Midbrain (tissue), 1 donor: ENCODE results near the gene CRYBG1.
A peak's percentile ranks its signal among the peaks of the same experiment; 100 is the strongest.

Experiments
- DNase-seq: peaks from one replicate; lab custom pipeline; 2025; lab: John Stamatoyannopoulos, UW

CRYBG1 gene, protein sequence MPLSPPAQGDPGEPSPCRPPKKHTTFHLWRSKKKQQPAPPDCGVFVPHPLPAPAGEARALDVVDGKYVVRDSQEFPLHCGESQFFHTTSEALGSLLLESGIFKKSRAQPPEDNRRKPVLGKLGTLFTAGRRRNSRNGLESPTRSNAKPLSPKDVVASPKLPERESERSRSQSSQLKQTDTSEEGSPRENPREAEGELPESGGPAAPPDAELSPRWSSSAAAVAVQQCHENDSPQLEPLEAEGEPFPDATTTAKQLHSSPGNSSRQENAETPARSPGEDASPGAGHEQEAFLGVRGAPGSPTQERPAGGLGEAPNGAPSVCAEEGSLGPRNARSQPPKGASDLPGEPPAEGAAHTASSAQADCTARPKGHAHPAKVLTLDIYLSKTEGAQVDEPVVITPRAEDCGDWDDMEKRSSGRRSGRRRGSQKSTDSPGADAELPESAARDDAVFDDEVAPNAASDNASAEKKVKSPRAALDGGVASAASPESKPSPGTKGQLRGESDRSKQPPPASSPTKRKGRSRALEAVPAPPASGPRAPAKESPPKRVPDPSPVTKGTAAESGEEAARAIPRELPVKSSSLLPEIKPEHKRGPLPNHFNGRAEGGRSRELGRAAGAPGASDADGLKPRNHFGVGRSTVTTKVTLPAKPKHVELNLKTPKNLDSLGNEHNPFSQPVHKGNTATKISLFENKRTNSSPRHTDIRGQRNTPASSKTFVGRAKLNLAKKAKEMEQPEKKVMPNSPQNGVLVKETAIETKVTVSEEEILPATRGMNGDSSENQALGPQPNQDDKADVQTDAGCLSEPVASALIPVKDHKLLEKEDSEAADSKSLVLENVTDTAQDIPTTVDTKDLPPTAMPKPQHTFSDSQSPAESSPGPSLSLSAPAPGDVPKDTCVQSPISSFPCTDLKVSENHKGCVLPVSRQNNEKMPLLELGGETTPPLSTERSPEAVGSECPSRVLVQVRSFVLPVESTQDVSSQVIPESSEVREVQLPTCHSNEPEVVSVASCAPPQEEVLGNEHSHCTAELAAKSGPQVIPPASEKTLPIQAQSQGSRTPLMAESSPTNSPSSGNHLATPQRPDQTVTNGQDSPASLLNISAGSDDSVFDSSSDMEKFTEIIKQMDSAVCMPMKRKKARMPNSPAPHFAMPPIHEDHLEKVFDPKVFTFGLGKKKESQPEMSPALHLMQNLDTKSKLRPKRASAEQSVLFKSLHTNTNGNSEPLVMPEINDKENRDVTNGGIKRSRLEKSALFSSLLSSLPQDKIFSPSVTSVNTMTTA (N-terminal part only)

DNA sequence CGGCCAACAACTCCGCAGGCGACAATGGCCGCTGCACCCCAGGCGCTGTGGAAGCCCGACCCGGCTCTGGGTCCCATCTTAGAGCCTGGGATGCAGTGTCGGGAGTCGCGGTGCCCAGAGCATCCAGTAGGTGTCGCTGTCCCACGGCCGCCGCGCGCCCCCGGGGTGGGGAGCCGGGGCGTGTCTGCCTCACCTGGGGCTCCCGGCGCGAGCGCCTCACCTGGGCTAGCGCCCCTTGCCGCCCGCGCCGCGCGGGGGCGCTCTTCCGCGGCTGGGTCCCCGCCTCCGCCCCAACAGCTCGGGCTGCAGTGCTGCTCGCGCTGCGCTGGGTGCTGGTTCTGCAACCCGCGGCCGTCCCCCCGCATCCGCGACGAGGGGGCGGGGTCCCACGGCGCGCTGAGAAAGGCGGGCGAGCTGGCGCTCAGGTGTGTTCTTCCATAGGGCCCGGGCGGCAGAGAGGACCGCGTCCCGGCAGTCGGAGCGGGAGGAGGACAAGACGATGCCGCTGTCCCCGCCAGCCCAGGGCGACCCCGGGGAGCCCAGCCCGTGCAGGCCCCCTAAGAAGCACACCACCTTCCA, at the start of gene CRYBG1:
Gene CRYBG1, plus strand, starts transcription at position 308 of the 579 bp plus-strand sequence. Its CDS starts 192 bp downstream, at position 500.
- peak; percentile 8 for DNase-seq

DNA sequence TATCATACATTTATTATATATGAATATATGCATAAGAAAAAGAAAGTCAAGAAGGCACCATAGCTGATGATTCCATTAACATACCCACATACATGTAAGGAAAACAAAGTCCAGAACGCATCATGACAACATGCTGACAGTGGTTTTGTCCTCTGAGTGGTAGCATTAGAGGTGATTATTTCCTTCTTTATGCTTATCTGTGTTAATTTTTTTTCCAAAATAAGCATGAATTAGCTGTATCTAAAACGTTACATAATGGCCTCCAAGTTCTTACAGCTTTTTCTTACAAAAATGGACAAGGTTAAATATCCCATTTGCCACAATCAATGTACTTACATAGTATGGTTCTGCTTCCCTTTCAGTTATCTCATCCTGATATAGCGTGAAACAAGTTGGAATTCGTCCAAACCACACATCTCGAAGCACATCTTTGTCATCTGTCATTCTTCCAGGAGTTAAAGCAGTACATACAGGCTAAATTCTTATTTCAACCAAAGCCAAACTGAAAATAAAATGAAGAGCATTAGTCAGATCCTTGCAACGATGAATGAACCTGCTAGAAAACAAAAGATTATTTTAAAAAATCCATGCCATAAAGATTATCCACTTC, 44.6 kb upstream of the CRYBG1 start:
- no peak for DNase-seq

DNA sequence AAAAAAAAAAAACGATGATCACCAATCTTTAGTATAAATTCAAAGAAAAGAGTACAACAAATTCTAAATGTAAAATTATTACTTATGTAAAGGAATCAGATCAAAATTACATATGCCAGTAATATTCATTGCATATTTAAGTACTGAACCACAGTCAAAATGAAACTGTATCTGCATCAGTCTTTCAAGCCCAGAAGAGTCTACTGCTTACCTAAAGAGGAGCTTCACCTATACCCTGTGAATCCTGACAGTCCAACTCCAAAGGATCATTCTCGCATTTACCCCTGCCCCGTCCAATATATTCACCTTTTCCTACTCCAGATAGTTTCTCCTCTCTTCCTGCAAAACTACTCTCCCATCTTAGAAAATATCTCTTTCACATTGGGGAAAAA, 44.1 kb upstream of the CRYBG1 start:
- DNase-seq, result no peak

DNA sequence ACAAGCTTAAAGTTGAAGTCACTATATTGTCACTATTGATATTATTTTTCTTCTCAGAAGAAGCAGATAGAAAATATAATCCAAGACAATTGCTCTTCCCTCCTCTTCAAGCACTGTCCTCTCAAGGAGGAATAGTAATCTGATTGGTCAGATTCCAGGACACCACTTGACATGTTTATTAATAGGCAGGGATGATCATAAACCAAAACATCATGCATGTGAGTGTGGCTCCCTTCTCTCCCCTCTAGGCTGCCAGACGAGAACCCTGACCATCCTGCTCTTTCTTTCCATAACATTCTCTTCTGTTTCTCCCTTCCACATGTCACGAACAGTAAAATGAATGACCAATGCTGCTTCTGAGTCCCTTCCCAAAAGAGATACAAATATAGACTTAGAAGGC, 42.5 kb upstream of the CRYBG1 start:
- no peak for DNase-seq

DNA sequence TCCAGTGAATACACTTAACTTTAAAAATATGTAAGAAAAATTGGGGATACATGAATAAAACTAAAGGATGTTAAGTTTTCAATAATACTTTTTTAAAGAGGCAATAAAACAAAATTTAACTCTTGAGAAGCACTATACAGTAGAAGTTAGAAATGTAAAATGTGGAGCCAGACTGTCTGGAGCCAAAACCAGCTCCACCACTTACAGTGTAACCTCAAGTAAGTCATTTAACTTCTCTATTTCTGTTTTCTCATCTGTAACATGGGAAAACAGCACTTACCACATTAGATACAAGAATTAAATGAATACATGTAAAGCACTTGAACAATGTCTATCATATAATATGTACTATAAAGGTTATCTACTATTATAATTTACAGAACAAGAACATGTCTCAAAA, 41.7 kb upstream of the CRYBG1 start:
- no peak for DNase-seq

DNA sequence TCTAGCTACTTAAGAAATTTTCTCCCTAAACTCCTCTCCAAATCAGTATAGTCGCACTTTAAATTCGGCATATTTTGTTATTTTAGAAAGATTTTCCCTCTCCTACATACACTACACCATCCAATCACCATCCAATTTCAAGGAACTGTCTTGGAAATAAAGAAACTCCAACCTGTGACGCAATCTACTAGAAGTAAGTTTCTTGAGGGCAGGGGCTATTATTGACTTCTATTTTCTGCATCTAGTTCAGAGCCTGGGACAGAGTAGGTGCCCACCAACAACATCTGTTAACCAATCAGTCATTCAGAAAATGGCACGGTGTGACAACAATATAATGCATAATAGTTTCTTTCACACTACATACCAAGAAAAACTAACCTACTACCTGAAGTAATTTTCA, 38.6 kb upstream of the CRYBG1 start:
- DNase-seq, result no peak

DNA sequence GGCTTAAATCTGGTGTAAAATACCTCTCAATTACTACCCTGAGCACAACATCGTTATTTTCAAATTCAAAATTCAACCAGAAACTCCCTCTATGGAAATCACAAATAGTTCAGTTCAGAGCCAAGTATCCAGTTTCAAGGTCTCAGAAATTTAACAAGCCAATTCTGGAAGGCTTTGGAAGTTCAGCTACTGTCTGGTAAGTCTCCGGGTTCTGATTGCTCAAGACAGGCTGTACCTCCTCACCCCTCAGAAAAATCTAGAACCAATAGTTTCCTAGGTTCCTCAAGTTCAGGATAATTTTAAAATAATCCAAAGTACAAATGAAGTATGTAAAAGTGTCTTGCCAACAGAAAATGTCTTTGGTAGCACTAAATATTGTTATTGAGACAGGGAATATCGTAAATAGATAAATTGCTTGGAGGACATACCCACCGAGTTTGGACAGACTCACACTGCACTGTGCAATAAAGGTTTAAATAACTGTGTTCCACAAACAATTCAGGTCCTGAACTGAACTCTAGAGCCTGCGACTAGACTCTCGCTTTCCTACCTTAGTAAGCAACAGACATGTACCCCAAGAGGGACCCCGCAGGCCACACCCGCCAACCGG, 35.7 kb upstream of the CRYBG1 start:
- no peak for DNase-seq

DNA sequence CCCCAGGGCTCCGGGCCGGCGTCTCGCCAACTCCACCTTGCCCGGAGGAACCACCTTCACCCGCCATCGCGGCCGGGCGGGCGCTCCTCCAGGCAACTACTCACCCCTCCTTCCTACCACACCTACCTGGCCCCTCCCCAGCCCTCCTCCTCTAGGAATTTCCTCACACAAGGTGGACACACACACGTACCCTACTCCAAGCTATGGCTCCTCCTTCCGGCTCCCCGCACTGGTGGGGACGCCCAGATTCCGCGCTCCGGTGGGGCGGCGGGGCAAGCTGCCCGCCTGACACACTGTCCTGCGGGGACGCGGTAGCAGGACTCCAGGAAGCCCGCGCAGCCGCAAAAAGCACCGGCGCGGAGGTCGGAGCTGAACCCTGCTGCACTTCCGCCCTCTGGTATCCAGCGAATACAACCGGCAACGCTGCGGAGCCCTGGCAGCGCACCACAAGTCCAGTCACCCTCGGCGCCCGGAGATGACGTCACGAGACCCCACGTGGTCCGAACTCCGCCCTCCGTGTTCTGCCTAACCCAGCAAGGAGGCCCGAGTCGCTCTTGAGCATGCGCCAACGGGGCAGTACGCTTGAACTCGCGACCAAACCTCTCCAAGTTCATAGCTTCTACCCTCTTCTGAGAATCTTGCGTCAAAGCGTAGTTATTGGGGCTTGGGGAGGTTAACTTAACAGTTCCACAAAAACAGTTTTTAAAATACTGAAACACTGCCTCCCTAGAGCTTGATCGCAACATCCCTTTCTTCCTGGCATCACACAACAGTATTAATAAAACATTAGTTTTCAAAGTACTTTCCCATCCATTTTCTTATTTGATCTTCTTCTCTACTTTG, 35.0 kb upstream of the CRYBG1 start, which contains the start of gene ATG5:
Gene ATG5, minus strand, starts transcription at position 425 of the 843 bp plus-strand sequence. CDS start 9,552 bp downstream, outside the sequence.
- peak; percentile 98 for DNase-seq

DNA sequence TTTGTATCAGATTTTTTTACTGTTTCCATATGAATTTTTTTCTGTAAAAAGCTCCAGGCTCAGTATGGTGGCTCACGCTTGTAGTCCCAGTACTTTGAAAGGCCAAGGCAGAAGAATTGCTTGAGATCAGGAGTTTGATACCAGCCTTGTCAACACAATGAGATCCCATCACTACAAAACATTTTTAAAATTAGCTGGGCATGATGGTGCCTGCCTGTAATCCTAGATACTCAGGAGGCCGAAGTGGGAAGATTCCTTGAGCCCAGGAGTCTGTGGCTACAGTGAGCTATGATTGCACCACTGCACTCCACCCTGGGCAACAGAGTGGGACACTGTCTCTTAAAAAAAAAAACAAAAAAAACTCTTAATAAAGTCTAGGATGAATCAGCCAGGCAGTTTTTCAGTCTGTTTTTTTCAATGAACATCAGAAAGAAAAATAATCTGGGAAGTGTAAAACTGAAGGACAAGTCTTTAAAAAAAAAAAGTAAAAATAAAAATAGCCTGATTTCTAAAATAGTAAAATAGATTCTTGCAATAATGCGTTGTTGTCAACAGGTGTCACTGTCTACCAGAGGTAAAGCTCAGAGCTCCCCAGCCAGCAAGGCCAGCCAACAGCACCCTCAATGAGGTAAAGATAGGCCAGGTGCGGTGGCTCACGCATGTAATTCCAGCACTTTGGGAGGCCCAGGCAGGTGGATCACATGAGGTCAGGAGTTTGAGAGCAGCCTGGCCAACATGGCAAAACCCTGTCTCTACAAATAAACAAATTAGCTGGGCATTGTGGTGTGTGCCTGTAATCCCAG, 25.7 kb upstream of the CRYBG1 start:
- peak; percentile 30 for DNase-seq

DNA sequence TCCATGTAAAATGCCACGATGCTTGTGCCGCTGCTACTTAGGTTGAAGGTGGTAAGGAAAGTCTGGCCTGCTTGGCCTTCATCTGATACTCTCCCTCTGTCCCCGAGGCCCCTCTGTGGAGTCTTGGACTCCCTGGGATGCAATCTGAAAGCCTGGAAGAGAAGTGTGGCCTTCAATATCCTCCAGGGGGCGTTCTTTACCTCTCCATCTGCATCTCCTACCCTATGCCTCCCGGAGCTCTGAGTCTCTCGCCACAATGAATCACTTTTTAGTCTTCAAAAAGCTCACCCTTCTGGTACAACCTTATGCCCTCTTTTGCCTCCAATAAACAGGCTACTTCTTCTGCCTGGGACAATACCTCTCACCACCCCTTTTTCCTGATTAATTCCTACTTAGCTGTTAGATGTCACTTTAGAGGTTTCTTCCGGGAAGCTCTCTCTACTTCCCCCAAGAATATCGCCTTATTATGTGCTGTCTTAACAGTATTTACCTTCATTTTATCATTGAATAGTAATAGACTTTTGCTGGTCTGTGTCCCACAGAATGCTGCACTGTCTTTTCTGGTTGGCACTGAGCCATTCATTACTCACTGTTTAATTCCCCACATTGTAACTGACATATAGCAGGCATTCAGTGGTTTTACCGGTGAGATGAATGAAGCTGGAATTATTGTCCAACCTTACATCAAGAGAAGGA, 21.0 kb upstream of the CRYBG1 start:
- DNase-seq, result peak; percentile 72

DNA sequence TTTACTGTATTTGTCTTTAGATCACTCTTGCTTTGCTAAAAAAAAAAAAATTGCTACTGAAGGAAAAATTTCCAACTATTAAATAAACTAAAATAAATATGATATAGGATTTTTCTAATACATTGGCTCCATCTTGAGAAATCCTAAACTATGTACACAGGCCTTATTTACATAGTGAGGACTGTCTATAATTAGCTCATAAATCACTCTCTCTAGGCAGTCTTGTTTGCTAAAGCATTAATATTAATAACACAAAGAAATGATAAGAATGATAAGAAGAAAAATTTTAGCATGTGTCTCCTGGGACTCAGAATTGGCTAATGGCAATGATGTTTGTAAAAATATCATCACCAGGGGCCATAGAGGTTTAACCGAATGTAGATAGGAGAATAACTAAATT, 13.3 kb upstream of the CRYBG1 start:
- no peak for DNase-seq

DNA sequence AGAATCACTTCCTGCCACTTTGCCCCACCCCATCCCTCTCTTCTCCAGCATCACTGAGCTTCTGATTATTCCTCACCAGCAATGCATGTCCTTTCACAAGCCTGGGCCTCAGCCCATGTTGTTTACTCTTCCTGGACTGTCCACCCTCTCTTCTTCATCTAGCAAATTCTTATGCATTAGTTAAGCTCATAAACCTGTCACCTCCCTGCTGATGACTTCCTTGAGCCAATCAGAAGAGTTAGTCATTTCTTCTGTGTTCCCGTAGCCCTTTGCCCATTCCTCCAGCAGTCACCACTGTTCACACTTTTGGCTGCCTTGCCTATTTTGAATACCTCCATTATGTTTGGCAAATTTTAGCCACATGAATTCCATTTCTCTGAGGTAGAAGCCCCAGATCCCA, 4.1 kb upstream of the CRYBG1 start:
- no peak for DNase-seq

DNA sequence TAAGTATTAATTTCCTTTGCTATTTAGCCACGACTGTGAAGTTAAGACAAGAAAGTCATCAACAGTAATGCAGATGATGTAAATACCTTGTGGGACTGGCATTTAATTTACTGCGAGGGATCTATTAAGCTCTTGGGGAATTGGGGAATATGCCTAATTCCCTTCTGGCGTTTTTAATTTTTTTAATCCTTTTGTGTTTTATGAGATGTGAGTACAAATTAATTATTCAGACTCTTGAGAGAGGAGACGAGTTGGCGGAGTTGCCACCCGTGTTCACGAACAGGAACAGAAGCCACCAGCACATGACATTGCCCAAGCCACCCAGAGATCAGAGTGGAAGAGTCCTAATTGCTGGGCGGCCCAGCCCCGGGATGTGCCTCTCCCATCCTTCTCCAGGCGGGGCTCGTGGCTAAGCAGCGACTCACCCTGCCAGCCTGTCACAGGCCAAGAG, 533 bp upstream of the CRYBG1 start:
- no peak for DNase-seq

DNA sequence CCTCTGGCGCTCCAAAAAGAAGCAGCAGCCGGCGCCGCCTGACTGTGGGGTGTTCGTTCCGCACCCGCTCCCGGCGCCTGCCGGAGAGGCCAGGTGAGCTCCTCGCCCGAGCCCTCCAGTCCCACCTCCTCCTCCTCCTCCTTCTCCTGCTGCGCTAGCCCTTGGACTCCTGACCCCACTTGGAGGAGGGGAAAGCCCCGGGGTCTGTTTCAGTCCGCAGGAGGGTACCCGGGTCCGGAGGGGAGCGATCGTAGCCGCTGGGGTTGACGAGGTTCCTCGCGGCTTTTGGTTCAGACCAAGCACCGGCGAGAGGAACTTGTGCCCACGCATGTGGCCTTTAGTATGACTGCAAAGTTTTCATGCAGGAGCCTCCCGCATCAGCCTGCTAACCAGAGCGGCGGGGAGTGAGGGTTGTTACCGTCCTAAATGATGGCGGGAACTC, 493 bp downstream of the CRYBG1 start:
- no peak for DNase-seq

DNA sequence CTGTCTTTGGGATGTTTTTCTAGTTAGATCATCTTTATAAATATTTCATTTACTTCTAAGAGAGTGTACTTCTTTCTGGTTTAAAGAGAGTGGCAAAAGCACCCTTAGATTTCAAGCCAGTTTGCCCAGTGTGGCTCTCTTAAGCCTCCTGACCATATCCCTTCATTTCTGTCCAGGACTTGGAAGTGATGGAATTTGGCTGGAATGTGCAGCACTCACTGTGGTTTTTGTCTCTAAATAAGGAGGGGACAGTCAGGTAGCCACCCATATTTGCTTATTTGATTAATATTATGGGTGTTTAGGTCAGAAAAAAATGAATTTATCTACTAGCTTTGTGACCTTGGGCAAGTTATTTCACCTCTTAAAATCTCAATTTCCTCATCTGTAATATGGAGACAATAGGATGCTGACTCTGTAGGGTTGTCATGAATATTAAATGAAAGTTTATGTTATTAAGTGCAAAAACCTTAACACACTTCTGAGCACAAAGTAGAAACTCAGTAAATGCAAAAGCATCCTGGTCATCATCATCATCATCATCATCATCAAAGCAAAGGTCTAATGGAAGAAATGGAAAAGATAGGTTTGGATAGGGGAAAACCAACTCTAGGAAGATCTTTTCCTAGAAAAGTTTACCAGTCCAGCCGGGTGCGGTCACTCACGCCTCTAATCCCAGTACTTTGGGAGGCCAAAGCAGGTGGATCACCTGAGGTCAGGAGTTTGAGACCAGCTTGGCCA, 3.1 kb downstream of the CRYBG1 start:
- no peak for DNase-seq

DNA sequence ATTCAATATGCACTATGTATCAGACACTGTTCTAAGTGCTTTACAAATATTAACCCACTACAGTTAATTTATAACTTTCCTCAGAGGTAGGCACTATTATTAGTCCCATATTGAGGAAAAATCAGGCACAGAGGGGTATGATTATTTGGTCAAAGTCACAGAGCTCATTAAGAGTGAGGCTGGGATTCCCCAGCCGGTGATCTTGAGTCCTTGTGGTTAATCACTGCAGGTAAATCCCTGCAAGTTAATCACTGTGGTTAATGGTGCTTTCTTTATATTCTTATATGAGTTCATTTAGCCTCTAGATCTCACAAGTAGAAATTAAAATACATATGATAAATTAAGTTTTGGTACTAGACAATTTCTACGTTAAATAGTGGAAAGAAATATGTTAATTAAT, 9.2 kb downstream of the CRYBG1 start:
- DNase-seq, result no peak

DNA sequence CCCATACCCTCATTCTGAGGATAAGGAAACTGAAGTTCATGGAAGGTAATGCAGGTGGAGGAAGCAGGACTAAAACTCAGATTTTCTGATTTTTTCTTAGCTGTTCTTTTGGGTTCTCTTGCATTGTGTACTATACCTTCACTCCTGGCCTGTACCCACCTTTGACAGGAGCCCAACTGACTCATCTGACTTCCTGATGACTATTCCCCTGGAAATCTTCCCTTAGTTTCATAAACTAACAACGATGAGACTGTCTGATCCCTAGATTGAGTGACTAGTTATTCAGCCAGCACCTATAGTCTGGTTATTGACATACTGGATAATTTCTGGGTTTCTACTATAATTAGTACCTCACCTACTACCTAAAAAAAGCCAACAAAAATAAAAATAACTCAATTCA, 10.1 kb downstream of the CRYBG1 start:
- DNase-seq, result no peak
